H9 (cell line): ENCODE measurements around the gene FSIP1. TPM values are rescaled to one million over a fixed set of nuclear protein-coding genes. Genes with fewer than 3 reads are reported as not detected.

ENCODE experiments used
- DNase-seq: peaks from one replicate; pipeline ENCODE4 v3.0.0-alpha.2; 2017
- H2AFZ ChIP-seq: one replicate; pipeline ENCODE4 v1.6.1; 2013; ENCODE audit warnings: mild to moderate bottlenecking, low read length, control low read depth, moderate library complexity
- H2AK5ac ChIP-seq: 2 replicates; pipeline ENCODE4 v1.6.1; 2013; ENCODE audit warnings: low read length, control low read depth, mixed read lengths; ENCODE audit not compliant: insufficient read length
- H2BK120ac ChIP-seq: one replicate; pipeline ENCODE4 v1.6.1; 2013; ENCODE audit warnings: low read depth, mild to moderate bottlenecking, low read length, control low read depth, inconsistent platforms; ENCODE audit not compliant: poor library complexity, severe bottlenecking
- H2BK12ac ChIP-seq: 2 replicates; pipeline ENCODE4 v1.6.1; 2013; ENCODE audit warnings: low read length, control low read depth, mixed read lengths, low read depth; ENCODE audit not compliant: insufficient read length
- H2BK15ac ChIP-seq: 2 replicates; pipeline ENCODE4 v1.6.1; 2013; ENCODE audit warnings: low read depth, low read length, control low read depth
- H2BK20ac ChIP-seq: one replicate; pipeline ENCODE4 v1.6.1; 2013; ENCODE audit warnings: low read depth, mild to moderate bottlenecking, low read length, control low read depth, inconsistent platforms; ENCODE audit not compliant: poor library complexity, severe bottlenecking
- H2BK5ac ChIP-seq: 2 replicates; pipeline ENCODE4 v1.6.1; 2013; ENCODE audit warnings: low read length, control low read depth, mixed read lengths; ENCODE audit not compliant: insufficient read length
- H3K14ac ChIP-seq: 2 replicates; pipeline ENCODE4 v1.6.1; 2013; ENCODE audit warnings: low read length, control low read depth; ENCODE audit not compliant: insufficient read depth
- H3K18ac ChIP-seq: 2 replicates; pipeline ENCODE4 v1.6.1; 2013; ENCODE audit warnings: low read depth, mild to moderate bottlenecking, mixed read lengths, low read length, control low read depth; ENCODE audit not compliant: insufficient read length
- H3K23ac ChIP-seq: 2 replicates; pipeline ENCODE4 v1.6.1; 2013; ENCODE audit warnings: low read length, control low read depth, mixed read lengths, low read depth; ENCODE audit not compliant: insufficient read length
- H3K23me2 ChIP-seq: 2 replicates; pipeline ENCODE4 v1.6.1; 2013; ENCODE audit warnings: low read depth, mild to moderate bottlenecking, mixed read lengths, low read length, control low read depth; ENCODE audit not compliant: insufficient read length, poor library complexity, severe bottlenecking
- H3K27ac ChIP-seq: 2 replicates; pipeline ENCODE4 v1.5.1; 2013; ENCODE audit warnings: low read length, control low read depth, mixed read lengths, low read depth; ENCODE audit not compliant: insufficient read length
- H3K27me3 ChIP-seq: 2 replicates; pipeline ENCODE4 v1.6.1; 2013; ENCODE audit warnings: low read length, control low read depth, inconsistent platforms; ENCODE audit not compliant: insufficient read depth
- H3K4ac ChIP-seq: 2 replicates; pipeline ENCODE4 v1.6.1; 2013; ENCODE audit warnings: low read depth, mild to moderate bottlenecking, control low read depth, inconsistent platforms, low read length, moderate library complexity
- H3K4me1 ChIP-seq: 2 replicates; pipeline ENCODE4 v1.6.1; 2013; ENCODE audit warnings: low read length, control low read depth, inconsistent platforms; ENCODE audit not compliant: insufficient read depth
- H3K4me2 ChIP-seq: 2 replicates; pipeline ENCODE4 v1.6.1; 2013; ENCODE audit warnings: low read length, control low read depth, mixed read lengths; ENCODE audit not compliant: insufficient read length, insufficient read depth
- H3K56ac ChIP-seq: 2 replicates; pipeline ENCODE4 v1.6.1; 2013; ENCODE audit warnings: low read depth, mild to moderate bottlenecking, mixed read lengths, low read length, control low read depth; ENCODE audit not compliant: insufficient read length
- H3K79me1 ChIP-seq: 2 replicates; pipeline ENCODE4 v1.6.1; 2013; ENCODE audit warnings: low read depth, mild to moderate bottlenecking, moderate library complexity, low read length, control low read depth, inconsistent platforms; ENCODE audit not compliant: insufficient read depth, poor library complexity, severe bottlenecking
- H3K79me2 ChIP-seq: 2 replicates; pipeline ENCODE4 v1.6.1; 2013; ENCODE audit warnings: low read length, control low read depth, inconsistent platforms; ENCODE audit not compliant: insufficient read depth
- H3K9ac ChIP-seq: 2 replicates; pipeline ENCODE4 v1.6.1; 2013; ENCODE audit warnings: low read length, control low read depth, mixed read lengths; ENCODE audit not compliant: insufficient read length; ENCODE audit errors: extremely low read depth
- H3K9me3 ChIP-seq: one replicate; pipeline ENCODE4 v1.6.1; 2013; ENCODE audit warnings: low read depth, low read length, inconsistent platforms; ENCODE audit not compliant: control insufficient read depth
- H3T11ph ChIP-seq: one replicate; pipeline ENCODE4 v1.6.1; 2013; ENCODE audit warnings: mild to moderate bottlenecking, low read length, control low read depth, inconsistent platforms
- H4K20me1 ChIP-seq: one replicate; pipeline ENCODE4 v1.6.1; 2013; ENCODE audit not compliant: control insufficient read depth, insufficient read length, insufficient read depth
- H4K5ac ChIP-seq: 2 replicates; pipeline ENCODE4 v1.6.1; 2013; ENCODE audit warnings: low read depth, mild to moderate bottlenecking, mixed read lengths, low read length, control low read depth; ENCODE audit not compliant: insufficient read length
- H4K8ac ChIP-seq: replicated peaks from 2 replicates; pipeline ENCODE4 v1.6.1; 2013; ENCODE audit warnings: low read length, control low read depth, mixed read lengths, low read depth; ENCODE audit not compliant: insufficient read length
- H4K91ac ChIP-seq: 2 replicates; pipeline ENCODE4 v1.6.1; 2013; ENCODE audit warnings: low read depth, mild to moderate bottlenecking, moderate library complexity, mixed read lengths, low read length, control low read depth; ENCODE audit not compliant: insufficient read length
- H3K27ac Mint-ChIP-seq, 3 experiments: 2 replicates in 2 of 3; 3 replicates in 1 of 3; pipeline ENCODE4 v1.8.0; 2020 to 2021; ENCODE audit warnings: mixed read lengths in 3 of 3, mild to moderate bottlenecking in 1 of 3, moderate library complexity in 1 of 3
- H3K27me3 Mint-ChIP-seq: 2 replicates; pipeline ENCODE4 v1.8.0; 2021; ENCODE audit warnings: low read depth, mild to moderate bottlenecking, moderate library complexity, mixed read lengths
- H3K36me3 Mint-ChIP-seq, 3 experiments: 2 replicates in 2 of 3; 3 replicates in 1 of 3; pipeline ENCODE4 v1.8.0; 2020 to 2021; ENCODE audit warnings: low read depth in 3 of 3, mixed read lengths in 3 of 3; ENCODE audit not compliant: insufficient read depth in 1 of 3
- H3K4me1 Mint-ChIP-seq, 2 experiments: 2 replicates each; pipeline ENCODE4 v1.8.0; 2020; ENCODE audit warnings: mixed read lengths in 2 of 2
- H3K4me3 Mint-ChIP-seq, 2 experiments: 2 replicates in 1 of 2; 3 replicates in 1 of 2; pipeline ENCODE4 v1.8.0; 2020 to 2021; ENCODE audit warnings: mild to moderate bottlenecking in 2 of 2, mixed read lengths in 2 of 2, moderate library complexity in 1 of 2
- H3K9me3 Mint-ChIP-seq, 2 experiments: 2 replicates in 1 of 2; 3 replicates in 1 of 2; pipeline ENCODE4 v1.8.0; 2020; ENCODE audit warnings: mild to moderate bottlenecking in 2 of 2, mixed read lengths in 2 of 2, moderate library complexity in 1 of 2
- WGBS: extraction: QIAGEN DNeasy Blood & Tissue Kit; methylation state at CpG from one replicate; pipeline ENCODE4 v1.1.7; 2013; ENCODE audit warnings: missing lambda C conversion rate, low lambda C conversion rate, mixed read lengths; ENCODE audit not compliant: insufficient read length; ENCODE audit errors: extremely low coverage; 5-methylcytosine and 5-hydroxymethylcytosine counted together
- total RNA-seq: library from RNA; stranded (reverse); gene quantifications from 2 replicates; pipeline ENCODE4 v1.2.1, GENCODE V29; 2021
- TF ChIP-seq, protein P1 (sequence below): fragments of 200-600 bp; sonication (generic); conservative IDR thresholded peaks from 3 replicates; pipeline ENCODE4 v1.8.0; 2021; ENCODE audit warnings: antibody characterized with exemption, mild to moderate bottlenecking

The FSIP1 gene
- total RNA-seq, 1 experiment from 2014 or later: 0.96 TPM

DNA sequence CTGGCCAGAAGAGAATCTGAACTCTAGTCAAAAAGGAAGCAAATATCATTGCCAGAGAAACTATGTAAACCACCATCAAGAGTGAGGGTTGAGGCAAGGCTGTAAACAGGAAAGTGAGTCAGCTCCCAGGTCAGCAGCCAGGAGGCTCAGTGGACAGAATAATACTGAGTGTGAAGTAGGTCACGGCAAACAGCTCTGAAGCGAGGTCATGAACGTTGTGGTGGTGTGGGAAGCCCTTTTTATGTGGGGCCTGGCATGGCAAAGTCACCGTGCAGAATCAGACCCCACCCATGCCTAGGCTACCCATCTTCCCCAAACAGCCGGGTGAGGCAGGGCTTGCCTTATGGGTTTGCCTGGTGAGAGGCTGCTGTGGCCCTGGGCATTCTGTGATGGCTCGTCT is 157.8 kb downstream of the FSIP1 start:
- Histone ChIP-seq H3K23ac (no peak overlapping the region), H3K79me1 (no peaks in the 10 kb centered on the region), H2BK12ac (no peak overlapping the region), H3K4me1 (no peaks in the 10 kb centered on the region), H3K23me2 (no peaks in the 10 kb centered on the region), H3K4me2 (no peak overlapping the region), H3K18ac (no peak overlapping the region), H4K8ac (no peak overlapping the region), H4K91ac (no peak overlapping the region), H3K9ac (no peak overlapping the region), H3K56ac (no peak overlapping the region), H2BK20ac (no peak overlapping the region), H4K20me1 (peaks cover 2% of the 10 kb centered on the region), H2BK120ac (no peak overlapping the region), H3T11ph (no peak overlapping the region), H2BK15ac (no peak overlapping the region), H3K27ac (no peak overlapping the region), H2BK5ac (no peak overlapping the region), H3K14ac (no peak overlapping the region; the same call in 1 of the 2 replicates), H3K27me3 (no peaks in the 10 kb centered on the region), H3K79me2 (no peaks in the 10 kb centered on the region), H3K4ac (no peak overlapping the region), H2AK5ac (no peak overlapping the region), H4K5ac (no peak overlapping the region), H2AFZ (no peak overlapping the region), H3K9me3 (no peaks in the 10 kb centered on the region)
- H3K27ac Mint-ChIP-seq: peak overlapping the region in 1 of 3 experiments; percentile 74; a peak in 2 of 7 replicates
- WGBS: no CpG with 5 or more reads among the region's 6 CpGs
- no peaks in the 10 kb centered on the region for H3K36me3 Mint-ChIP-seq
- TF ChIP-seq, protein P1, sequence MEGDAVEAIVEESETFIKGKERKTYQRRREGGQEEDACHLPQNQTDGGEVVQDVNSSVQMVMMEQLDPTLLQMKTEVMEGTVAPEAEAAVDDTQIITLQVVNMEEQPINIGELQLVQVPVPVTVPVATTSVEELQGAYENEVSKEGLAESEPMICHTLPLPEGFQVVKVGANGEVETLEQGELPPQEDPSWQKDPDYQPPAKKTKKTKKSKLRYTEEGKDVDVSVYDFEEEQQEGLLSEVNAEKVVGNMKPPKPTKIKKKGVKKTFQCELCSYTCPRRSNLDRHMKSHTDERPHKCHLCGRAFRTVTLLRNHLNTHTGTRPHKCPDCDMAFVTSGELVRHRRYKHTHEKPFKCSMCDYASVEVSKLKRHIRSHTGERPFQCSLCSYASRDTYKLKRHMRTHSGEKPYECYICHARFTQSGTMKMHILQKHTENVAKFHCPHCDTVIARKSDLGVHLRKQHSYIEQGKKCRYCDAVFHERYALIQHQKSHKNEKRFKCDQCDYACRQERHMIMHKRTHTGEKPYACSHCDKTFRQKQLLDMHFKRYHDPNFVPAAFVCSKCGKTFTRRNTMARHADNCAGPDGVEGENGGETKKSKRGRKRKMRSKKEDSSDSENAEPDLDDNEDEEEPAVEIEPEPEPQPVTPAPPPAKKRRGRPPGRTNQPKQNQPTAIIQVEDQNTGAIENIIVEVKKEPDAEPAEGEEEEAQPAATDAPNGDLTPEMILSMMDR: no peak
- H3K4me1 Mint-ChIP-seq: 0 out of 4 replicates have a peak, but pooled peaks cover 0 to 4% of the 10 kb centered on the region in 2 experiments
- peaks cover 2 to 3% of the 10 kb centered on the region in 2 experiments; a peak in 4 of 5 replicates for H3K9me3 Mint-ChIP-seq
- DNase-seq: no peak
- no peak overlapping the region for H3K4me3 Mint-ChIP-seq
- no peaks in the 10 kb centered on the region; the same call in 1 of the 2 replicates for H3K27me3 Mint-ChIP-seq
